Suppressor macrophage (primary cell): Measurements from ENCODE around the gene MTOR.
"Not testable (repeated sequence)": the region's sequence is repeated elsewhere in the genome, so short reads cannot be mapped to it uniquely, and the experiment has no call there.

ENCODE experiments used
- DNase-seq, 4 experiments: peaks; one replicate each; pipeline ENCODE4 v3.0.0-alpha.2; 2020 to 2022

MTOR gene

DNA sequence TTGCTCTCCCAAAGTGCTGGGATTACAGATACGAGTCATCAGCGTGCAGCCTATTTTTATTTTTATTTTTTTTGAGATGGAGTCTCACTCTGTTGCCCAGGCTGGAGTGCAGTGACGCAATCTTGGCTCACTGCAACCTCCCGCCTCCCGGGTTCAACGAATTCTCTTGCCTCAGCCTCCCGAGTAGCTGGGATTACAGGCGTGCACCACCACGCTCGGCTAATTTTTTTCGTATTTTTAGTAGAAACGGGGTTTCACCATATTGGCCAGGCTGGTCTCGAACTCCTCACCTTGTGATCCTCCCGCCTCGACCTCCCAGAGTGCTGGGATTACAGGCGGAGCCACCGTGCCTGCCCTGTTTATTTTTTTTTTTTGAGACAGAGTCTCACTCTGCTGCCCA lies 161.5 kb downstream of the MTOR start:
- DNase-seq: not testable (repeated sequence)

DNA sequence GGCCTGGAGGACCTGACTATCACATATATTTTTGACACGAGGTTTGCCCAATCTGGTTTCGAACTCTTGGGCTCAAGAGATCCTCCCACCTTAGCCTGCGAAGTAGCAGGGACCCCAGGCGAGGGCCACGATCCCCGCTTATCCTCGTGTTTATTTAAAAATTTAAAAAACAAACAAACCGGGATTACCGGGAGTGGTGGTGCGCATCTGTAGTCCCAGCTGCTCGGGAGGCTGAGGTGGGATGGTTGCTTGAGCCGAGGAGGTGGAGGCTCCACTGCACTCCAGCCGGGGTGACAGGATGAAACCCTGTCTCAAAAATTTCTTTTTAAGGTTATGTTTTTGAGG lies 162.2 kb downstream of the MTOR start:
- DNase-seq: no peak

DNA sequence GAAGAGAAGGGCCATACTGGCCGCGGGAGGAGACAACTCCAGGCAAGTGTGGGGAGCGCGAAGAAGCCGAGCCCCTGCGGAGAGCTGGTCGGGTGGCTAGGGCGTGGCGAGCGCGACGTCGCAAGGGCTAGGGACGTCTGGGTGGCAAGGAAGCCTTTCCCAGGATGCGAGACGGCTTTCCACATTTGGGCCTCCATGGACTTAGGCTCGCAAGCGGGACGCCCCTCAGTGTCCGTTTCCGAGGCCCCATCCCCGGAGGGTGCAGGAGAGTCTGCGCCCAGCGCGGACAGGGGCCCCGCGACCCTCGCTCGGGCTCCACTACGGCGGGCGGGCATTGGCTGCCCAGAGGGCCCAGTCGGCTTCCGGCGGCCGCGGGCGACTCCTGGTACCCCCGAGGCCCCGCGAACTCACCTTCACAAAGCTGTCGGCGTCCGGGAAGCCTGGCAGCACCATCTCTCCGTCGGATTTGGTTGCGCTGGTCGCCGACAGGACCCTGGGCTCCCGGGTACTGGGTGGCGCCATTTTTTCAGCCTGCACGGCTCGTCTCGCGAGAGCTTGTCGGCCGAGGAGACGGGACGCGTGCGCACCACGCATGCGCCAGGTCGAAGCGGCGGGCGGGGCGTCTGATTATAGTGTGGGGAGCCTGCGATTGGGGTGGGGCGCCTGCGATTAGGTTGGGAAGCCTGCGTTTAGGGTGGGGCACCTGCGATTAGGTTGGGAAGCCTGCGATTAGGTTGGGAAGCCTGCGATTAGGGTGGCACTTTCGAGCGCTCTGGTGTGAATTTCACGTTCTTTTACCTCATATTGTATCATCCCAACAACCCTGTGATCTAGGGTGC lies 162.8 kb downstream of the MTOR start, which contains the start of gene EXOSC10:
TSS of gene EXOSC10 (minus strand) at position 560 of the 839 bp plus-strand sequence. CDS start at position 522, 38 bp downstream.
- DNase-seq: peak; percentile 95 to 99 (median 98)

DNA sequence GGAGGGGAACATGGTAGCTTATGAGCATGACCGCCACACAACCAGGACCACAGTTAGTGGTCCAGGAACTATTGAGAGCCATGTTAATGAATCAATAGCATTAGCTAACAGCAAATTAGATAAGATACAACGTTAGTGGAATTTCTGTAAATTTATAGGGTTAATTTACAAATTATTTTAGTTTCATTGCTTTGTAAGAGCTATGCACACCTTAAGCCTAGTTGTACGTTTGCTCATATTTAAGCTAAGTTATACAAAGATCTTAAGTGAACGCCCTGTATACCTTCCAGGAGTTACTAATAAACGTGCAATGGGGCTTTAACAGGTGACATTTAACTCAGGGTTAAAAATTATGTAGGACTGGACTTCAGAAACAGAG lies 163.4 kb downstream of the MTOR start:
- DNase-seq: no peak

DNA sequence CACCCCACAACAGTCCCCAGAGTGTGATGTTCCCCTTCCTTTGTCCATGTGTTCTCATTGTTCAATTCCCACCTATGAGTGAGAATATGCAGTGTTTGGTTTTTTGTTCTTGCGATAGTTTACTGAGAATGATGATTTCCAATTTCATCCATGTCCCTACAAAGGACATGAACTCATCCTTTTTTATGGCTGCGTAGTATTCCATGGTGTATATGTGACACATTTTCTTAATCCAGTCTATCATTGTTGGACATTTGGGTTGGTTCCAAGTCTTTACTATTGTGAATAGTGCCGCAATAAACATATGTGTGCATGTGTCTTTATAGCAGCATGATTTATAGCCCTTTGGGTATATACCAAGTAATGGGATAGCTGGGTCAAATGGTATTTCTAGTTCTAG lies 178.6 kb downstream of the MTOR start:
- DNase-seq: not testable (repeated sequence)

DNA sequence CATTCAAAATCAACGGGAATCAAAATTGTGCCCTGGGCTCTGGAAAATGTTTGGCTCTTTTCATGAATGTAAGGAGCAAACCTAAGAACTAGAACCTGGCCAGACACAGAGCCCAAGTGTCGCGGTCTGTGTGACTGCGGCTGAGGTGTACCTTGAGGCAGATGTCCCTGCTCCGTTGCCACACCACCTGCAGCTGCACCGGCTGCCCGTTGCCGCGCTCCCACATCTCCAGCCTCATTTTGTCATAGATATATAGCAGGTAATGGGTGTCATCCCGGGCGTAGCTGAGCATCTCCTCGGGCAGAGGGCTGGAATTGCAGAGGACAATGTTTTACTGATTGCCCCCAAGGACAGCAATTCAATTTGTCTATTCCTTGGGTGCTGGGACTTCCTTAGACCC lies 181.4 kb downstream of the MTOR start:
- no peak for DNase-seq

DNA sequence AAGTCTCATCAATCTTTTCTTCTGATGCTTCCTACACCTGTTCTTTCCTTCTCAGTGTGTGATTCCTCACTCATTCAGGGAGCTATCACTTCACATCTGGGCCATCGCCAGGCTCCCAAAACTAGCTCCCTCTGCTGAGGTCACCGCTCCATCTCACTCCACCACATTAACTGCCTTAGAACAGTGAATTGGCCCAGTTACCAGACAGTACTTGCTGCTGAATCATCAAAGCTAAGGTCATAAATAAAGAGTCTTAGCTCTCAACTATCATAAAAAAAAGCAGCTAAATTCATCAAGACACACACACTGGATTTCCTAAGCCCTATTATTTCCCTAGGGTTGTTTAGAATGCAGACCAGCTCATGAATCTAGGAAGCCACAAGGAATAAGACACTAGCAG lies 183.7 kb downstream of the MTOR start:
- no peak for DNase-seq

DNA sequence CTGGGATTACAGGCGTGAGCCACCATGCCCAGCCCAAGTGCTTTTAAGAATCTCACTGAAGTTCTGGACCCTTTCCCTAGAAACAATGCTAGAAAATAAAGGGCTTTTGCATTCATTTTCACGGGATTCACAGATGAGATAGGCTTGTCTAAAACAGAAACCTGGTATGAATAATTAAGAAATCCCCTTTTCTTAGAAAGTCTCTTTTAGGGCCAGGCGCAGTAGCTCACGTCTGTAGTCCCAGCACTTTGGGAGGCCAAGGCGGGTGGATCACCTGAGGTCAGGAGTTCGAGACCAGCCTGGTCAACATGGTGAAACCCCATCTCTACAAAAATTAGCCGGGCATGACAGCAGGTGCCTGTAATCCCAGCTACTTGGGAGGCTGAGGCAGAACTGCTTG lies 189.0 kb downstream of the MTOR start:
- not testable (repeated sequence) for DNase-seq

DNA sequence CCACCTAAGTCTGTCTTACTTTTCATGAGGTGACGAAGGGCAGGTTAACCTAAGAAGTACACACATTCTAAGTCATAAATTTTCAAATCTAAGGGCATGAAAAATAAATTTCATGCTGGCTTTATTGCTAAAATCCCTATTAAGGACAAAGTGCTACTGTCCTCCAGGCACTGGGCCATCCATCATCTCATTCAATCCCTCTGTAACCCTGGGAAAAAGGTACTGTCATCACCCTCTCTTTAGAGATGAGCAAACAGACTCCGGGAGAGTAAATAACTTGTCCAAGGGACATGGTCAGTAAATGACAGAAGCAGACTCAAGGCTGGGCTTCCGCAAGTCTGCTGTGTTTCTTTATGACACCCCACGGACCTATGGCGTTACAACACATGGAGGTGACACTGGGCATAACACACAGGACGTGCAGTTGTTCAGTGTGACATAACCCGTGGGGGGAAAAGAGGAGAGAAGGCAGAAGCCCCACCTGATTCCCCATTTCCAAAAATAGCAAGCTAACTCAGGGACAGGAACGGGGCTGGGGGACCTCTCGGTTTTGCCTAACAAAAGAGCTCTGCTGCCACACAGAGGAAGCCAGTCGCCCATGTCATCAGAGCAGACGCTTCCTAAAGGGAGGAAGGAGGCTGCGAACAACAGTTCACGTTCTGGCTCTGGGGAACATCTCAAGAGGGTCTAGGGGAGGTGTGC lies 190.0 kb downstream of the MTOR start:
- DNase-seq: no peak

DNA sequence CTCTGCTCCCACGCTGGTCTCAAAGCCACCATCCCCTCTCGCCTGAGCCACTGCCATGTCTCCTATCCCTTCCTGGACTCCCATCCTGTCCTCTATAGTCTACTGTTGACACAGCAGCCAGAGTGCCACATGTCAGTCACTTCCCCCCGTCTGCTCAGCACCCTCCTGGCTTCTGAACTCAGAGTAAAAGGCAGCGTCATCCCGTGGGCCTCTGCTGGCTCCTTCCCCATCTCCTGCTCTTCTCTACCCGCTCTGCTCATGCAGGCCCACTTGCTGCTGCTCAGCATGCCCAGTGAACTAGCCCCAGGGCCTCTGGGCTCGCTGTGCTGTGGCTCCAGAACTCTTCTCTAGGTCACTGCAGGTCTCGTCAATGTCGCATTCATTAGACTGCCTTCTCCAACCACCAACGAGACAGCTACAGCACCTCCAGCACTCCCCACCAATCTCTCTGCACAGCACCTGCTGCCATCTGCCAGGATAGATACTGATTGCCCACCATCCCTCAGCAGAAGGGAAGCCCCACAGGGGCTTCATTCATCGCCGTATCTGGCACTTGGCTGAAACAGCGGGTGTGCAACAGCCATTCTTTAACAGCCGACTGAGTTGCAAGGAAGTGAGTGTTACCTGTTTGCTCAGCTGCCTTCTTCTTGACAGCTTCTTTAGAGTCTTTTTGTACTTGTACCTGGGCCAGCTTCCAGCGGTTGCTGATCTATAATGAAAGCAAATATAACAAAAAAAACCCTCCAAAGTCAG lies 190.7 kb downstream of the MTOR start:
- no peak for DNase-seq

DNA sequence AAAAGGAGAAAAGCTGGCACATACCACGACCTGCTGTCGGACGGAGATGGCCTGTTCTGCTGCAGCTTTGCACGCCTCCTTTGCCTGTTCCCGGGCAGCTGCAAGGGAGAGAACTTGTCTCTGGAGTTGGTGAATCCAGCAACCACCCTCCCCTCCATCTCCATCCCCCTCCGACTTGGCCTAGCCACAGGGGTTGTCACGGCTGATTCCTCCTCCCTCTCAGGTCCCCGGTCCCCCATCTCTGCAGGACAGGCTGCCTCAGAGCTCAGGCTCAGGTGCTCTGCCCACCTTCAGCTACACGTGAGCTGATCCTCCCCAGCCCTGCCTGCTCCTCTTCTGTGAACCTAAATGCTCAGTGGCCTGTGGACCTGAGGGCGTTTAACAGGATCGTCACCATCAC lies 191.5 kb downstream of the MTOR start:
- DNase-seq: no peak

DNA sequence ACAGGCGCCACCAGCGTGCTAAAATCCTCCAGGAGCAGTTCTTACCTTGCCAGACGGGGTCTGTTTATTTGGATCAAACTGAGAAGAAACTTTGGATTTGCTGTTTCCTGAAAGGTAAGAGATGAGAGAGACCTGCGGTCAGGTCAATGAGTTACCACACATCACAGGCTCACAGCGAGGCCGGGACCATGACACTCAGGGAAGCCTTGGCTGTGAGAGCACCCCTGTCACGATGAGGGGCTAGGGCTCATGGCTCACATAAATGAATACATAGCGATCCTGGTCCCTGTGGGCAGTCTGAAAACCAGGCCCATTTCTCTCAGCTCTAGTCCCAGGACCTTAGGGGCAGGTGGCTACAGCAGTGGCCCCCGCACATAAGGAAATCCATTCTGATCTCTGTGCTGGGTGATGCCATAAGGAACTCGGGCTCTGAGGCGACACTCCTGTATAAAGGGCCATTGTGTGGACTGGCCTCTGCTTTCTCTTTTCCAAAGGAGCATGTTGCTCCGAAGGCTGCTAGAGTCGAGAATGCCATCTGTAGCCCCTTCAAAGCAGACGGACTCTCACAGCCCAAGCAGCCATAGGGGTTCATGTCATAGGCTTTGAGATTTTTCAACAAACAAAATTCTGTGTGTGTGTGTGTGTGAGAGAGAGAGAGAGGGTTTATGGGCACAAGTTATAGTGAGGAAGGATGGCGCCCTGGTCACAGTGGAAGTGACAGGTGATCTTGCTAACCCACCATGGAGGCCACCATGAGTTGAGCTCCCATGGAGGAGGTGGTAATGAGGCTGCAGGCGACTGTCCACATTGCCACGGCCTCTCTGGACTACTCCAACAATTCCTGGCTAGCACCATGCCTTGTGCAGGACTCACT lies 193.5 kb downstream of the MTOR start:
- no peak for DNase-seq

DNA sequence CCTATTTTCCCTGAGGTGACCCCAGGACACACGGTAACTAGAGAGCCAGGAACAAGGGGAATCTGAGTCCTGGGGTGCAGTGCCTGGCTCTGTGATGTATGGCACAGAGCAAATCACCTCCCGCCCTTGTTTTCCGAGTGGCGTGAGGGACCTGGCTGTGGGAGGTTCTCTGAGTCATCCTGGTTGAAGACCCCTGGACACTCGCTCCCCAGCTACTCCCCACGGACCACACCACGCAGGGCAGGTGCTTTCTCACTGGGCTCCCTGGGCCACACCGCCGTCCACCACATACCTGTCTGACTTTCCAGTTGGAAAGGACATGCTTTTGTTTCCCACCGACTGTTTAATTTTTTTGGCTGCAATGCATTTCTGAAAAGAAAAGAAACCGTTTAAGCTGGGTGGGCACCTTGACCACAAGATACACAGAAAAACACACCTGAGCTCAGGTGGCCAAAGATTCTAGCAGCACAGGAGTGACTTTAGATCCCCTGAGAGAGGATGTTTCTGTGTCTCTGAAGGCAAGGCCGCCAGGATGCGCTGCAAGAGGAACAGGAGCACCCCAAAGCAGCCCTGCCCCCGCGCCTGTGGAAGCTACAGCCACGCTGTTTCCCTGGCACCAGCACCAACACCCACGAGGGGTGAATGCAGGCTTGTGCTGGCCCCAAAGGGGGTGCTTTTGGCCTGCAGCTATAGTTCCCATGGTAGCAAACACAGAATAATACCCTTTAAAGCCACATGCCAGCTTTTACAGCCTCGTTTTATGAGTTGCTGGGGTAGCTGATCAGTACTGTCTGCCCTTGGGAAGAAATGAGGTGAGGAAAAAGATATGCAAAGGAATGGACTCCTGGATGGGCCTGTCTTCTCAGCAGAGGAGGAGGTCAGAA lies 194.4 kb downstream of the MTOR start:
- no peak for DNase-seq

DNA sequence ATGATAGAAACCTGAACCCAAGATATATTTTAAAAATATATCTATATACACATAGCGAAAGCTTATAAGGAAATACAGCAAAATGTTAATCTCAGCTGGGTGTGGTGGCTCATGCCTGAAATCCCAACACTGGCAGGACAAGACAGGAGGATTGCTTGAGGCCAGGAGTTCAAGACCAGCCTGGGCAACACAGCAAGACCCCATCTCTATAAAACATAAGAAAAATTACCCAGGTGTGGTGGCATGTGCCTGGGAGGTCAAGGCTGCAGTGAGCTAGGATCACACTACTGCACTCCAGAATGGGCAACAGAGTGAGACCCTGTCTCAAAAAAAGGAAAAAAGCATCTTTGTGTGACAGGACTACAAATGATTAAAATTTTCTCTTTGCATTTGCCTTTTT lies 196.6 kb downstream of the MTOR start:
- DNase-seq: no peak

DNA sequence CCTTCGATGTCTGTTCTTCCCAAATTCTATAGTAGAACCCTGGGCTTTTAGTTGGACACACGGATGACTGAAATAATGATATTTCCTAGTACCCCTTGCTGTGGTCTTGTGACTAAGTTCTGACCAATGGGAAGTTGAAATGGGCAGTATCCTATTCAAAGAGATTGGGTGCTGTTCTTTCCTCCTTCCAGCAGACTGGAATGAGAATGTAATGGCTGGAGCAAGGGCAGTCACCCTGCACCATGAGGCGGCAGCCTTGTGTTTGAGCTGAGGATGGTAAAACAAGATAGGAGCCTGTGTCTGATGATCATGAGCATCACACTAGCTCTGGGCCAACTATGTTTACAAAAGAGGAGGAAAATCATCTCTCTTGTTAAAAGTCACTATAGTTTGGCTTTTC lies 197.4 kb downstream of the MTOR start:
- DNase-seq: no peak

DNA sequence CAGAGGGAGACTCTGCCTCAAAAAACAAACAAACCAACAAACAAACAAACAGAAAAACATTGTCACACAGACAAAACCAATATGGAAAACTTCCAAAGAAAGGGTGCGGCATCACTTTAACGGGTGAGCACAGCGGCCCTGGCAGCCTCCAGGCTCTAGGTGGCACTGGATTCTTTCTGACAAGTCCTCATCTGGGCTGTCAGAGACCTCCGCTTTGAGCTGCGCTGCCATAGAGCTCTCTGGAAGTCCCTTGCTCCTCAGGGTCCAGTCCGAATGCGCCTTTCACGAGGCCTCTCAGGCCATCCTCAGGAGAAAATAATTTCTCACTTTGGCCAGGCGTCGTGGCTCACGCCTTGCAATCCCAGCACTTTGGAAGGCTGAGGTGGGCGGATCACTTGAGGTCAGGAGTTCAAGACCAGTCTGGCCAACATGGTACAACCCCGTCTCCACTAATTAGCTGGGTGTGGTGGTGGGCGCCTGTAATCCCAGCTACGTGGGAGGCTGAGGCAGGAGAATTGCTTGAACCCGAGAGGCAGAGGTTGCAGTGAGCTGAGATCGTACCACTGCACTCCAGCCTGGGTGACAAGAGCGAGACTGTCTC lies 198.3 kb downstream of the MTOR start:
- not testable (repeated sequence) for DNase-seq

DNA sequence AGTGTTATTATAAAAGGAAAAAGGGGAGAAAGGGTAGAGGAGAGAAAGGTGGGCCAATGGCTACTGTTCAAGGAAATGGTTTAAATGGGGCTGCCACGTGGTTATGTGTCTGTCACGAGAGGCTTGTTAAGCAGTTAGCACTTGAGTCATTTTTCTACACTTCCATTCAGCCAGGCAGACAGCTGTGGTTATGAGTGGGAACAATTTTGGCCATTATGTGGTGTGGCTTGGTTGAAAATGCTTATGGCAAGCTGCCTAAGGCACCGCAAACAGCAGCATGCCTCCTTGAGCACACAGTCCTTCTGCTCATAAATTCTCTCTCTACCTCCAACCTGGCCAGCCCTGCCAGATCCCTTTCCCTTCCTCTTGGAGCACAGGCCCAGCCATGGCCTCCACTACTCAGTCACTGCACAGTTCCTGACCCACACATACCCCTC lies 199.4 kb downstream of the MTOR start:
- DNase-seq: peak in 3 of 4 experiments; percentile 19 to 42 (median 23)

DNA sequence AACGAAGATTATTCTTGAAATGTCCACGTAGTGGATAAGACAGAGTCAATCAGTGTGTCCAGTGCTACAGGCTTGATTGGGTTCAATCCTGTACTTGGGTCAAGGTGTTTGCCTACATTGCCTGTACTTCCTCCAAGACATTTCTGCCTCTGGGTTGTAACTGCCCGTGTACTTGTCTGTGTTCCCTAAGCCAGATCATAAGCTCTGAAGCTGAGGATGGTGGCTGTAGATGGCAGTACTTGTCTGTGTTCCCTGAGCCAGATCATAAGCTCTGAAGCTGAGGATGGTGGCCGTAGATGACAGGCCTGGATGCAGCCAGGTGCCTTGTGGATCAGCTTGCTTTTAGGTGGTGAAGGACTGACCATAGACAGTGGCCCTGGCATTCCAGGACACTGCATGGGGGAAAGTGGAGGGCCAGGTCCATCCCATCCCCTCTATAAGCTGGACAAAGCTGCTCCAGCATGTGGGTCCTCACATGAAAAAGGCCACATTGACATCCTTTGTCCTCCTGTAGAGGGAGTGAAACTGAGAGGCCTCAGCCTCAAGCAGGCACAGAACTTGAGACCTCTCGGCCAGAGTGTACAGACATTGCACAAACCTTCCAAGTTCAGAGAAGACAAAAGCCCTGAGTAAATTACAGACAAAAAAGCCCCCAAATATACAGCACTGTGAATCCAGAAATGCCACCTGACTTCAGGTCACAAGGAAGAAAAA lies 200.5 kb downstream of the MTOR start:
- no peak for DNase-seq

DNA sequence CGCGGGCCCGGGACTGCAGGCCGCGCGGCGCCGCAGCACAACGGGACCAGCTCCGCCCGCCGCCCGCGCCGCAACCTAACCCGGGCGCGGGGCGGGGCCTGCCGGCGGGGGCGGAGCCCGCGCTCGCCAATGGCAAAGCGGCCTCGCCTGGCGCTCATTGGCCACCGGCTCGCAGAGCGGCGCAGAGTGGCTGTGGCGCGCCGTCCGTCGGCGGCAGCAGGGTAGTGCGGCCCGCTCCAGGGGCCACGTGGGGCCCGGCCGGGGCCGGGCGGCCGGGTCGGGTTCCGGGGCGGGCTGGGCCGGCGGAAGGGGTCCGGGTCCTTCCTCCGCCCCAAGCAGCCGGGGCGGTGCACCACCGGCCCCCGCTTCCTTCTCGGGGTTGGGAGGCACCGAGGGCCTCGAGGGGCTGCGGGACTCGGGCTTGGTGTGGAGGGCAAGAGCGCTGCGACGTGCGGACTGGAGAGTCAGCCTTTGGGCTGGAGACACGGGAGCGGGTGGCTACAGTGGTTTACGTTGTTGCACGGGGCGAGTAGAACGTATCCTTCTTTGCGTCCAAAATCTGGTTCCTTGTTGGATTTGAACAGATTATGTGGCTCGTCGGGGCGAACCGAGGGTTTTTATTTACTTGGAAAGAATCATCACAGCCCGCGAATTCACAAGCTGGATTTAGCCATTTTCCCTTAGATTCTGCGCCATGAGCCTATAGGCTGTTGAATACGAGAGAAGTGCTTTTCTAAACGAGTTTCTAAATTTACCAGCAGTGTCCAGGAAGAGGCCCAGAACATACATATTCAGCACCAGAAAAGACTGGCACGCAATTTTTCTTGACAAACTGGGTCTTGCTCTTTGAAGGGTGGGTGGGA lies 202.2 kb downstream of the MTOR start, which contains the start of gene SRM:
TSS of gene SRM (minus strand) at position 51 of the 863 bp plus-strand sequence. CDS start 75 bp downstream, outside the sequence.
- DNase-seq: peak; percentile 96 to 99 (median 97)
